OCI-LY7 (cell line): ENCODE results near the gene VPS9D1. TPM values are rescaled to one million over a fixed set of nuclear protein-coding genes. Genes with fewer than 3 reads are reported as not detected.

ENCODE experiments used
- BruUV-seq: library from RNA; stranded (reverse); fragments of 400-500 nt; replicated peaks from 2 replicates; lab custom pipeline; 2021; lab: Mats Ljungman, UMichigan
- CTCF ChIA-PET: fragments of 300-600 bp; sonication (Branson Sonifier 250); formaldehyde crosslinking; loops from one replicate; lab custom pipeline; 2022; ENCODE audit warnings: antibody characterized with exemption; ENCODE audit not compliant: unreplicated experiment; lab: Charles Lee
- POLR2A ChIA-PET: fragments of 300-600 bp; sonication (Branson Sonifier 250); formaldehyde crosslinking; loops from one replicate; lab custom pipeline; 2022; ENCODE audit warnings: antibody characterized with exemption; lab: Charles Lee
- DNase-seq: peaks from one replicate; pipeline ENCODE4 v3.0.0-alpha.2; 2015; ENCODE audit warnings: low spot score
- H2AFZ ChIP-seq: fragments of 200-600 bp; sonication (generic), shearing (Covaris generic); 2 replicates; pipeline ENCODE4 v1.6.1; 2014; ENCODE audit warnings: mild to moderate bottlenecking, antibody characterized with exemption, low read length, moderate library complexity
- H3K27ac ChIP-seq: fragments of 200-600 bp; sonication (generic); 2 replicates; pipeline ENCODE4 v1.5.1; 2014; ENCODE audit warnings: mixed run types, low read depth, mild to moderate bottlenecking, moderate library complexity, low read length, inconsistent platforms; ENCODE audit not compliant: poor library complexity, severe bottlenecking
- H3K36me3 ChIP-seq: fragments of 200-600 bp; sonication (generic); 2 replicates; pipeline ENCODE4 v1.6.1; 2014; ENCODE audit warnings: mild to moderate bottlenecking, antibody characterized with exemption, low read length, moderate library complexity, mixed read lengths; ENCODE audit not compliant: insufficient read depth
- H3K4me1 ChIP-seq: fragments of 200-600 bp; sonication (generic); 2 replicates; pipeline ENCODE4 v1.5.1; 2014; ENCODE audit warnings: mild to moderate bottlenecking, low read length; ENCODE audit not compliant: insufficient read depth, poor library complexity, severe bottlenecking
- H3K4me2 ChIP-seq: fragments of 200-600 bp; sonication (generic); 2 replicates; pipeline ENCODE4 v1.6.1; 2014; ENCODE audit warnings: mild to moderate bottlenecking, low read length
- H3K4me3 ChIP-seq: fragments of 200-600 bp; sonication (generic); 2 replicates; pipeline ENCODE4 v1.5.1; 2014; ENCODE audit warnings: mild to moderate bottlenecking, low read depth, low read length; ENCODE audit not compliant: poor library complexity, severe bottlenecking
- H3K79me2 ChIP-seq: fragments of 200-600 bp; sonication (generic); 2 replicates; pipeline ENCODE4 v1.6.1; 2016; ENCODE audit warnings: low read depth, mild to moderate bottlenecking, low read length, moderate library complexity, mixed read lengths; ENCODE audit not compliant: insufficient read depth
- H3K9me2 ChIP-seq: fragments of 200-600 bp; sonication (generic); 2 replicates; pipeline ENCODE4 v1.6.1; 2016; ENCODE audit warnings: mild to moderate bottlenecking, low read length, mixed read lengths; ENCODE audit not compliant: insufficient read depth
- H3K9me3 ChIP-seq: fragments of 200-600 bp; sonication (generic); 2 replicates; pipeline ENCODE4 v1.6.1; 2014; ENCODE audit warnings: mild to moderate bottlenecking, mixed run types, low read length, mixed read lengths
- H4K20me1 ChIP-seq: fragments of 200-600 bp; sonication (generic); 2 replicates; pipeline ENCODE4 v1.6.1; 2014; ENCODE audit warnings: mild to moderate bottlenecking, antibody characterized with exemption, low read length, moderate library complexity, mixed read lengths; ENCODE audit not compliant: insufficient read depth
- CTCF ChIP-seq: fragments of 200-600 bp; sonication (generic); conservative IDR thresholded peaks from 2 replicates; pipeline ENCODE4 v1.5.1; 2014; ENCODE audit warnings: mild to moderate bottlenecking, antibody characterized with exemption, low read length, moderate library complexity, mixed read lengths
- EZH2phosphoT487 ChIP-seq: fragments of 200-600 bp; sonication (generic); IDR thresholded peaks from 2 replicates; pipeline ENCODE4 v1.6.1; 2018; ENCODE audit warnings: low read depth, borderline replicate concordance, mild to moderate bottlenecking, mixed run types, antibody characterized with exemption, low read length, moderate library complexity, mixed read lengths
- intact Hi-C: fragments of 100-400 bp; cut with micrococcal nuclease; formaldehyde crosslinking; loops from one replicate; pipeline ENCODE4 v1.10.0; 2022; ENCODE audit not compliant: unreplicated experiment
- total RNA-seq, 2 experiments: library from RNA; depleted of rRNA in 1 of 2; stranded (reverse); fragments of >200 nt in 1 of 2; shearing (Covaris generic) in 1 of 2; gene quantifications; 2 replicates each; pipeline ENCODE4 v1.2.3, GENCODE V29; 2014 to 2022

VPS9D1 gene
- total RNA-seq, 2 experiments from 2014 or later: 3.1 to 4.6 TPM

- POLR2A ChIA-PET: no interaction called here
These were observed 28.2 kb upstream of the VPS9D1 start for GRCh38 chr16:89748921-89749320.

GRCh38 chr16:89748076-89748475, 27.4 kb upstream of the VPS9D1 start:
- H3K79me2 ChIP-seq: peaks cover 3% of the 10 kb centered on the region; the same call in 1 of the 2 replicates
- BruUV-seq: no TSS peak
- no peak for TF ChIP-seq EZH2phosphoT487
- no peak for TF ChIP-seq CTCF
- H3K4me2 ChIP-seq: no peak overlapping the region
- CTCF ChIA-PET: no interaction called here
- H3K27ac ChIP-seq: no peak overlapping the region
- H4K20me1 ChIP-seq: no peaks in the 10 kb centered on the region
- no peaks in the 10 kb centered on the region for H3K4me1 ChIP-seq
- H3K9me3 ChIP-seq: no peaks in the 10 kb centered on the region
- H3K36me3 ChIP-seq: peaks cover 95% of the 10 kb centered on the region
- H3K4me3 ChIP-seq: no peak overlapping the region
- intact Hi-C loops: no loop called here
- POLR2A ChIA-PET: no interaction called here
- no peak overlapping the region for H2AFZ ChIP-seq
- no peak for DNase-seq
- H3K9me2 ChIP-seq: no peaks in the 10 kb centered on the region

More at GRCh38 chr16:89748921-89749320, 28.2 kb upstream of the VPS9D1 start:
- Histone ChIP-seq H3K4me3 (no peak overlapping the region), H3K4me1 (no peaks in the 10 kb centered on the region), H3K4me2 (no peak overlapping the region), H3K9me2 (no peaks in the 10 kb centered on the region), H2AFZ (no peak overlapping the region), H3K36me3 (peaks cover 95% of the 10 kb centered on the region), H3K9me3 (no peaks in the 10 kb centered on the region), H3K79me2 (peaks cover 3% of the 10 kb centered on the region; the same call in 1 of the 2 replicates), H4K20me1 (no peaks in the 10 kb centered on the region), H3K27ac (no peak overlapping the region)
- CTCF ChIA-PET: no interaction called here
- intact Hi-C loops: no loop called here
- DNase-seq: no peak
- TF ChIP-seq EZH2phosphoT487: no peak
- no peak for TF ChIP-seq CTCF
- no TSS peak for BruUV-seq

GRCh38 chr16:89746043-89746442, 25.3 kb upstream of the VPS9D1 start:
- no peak overlapping the region for H3K4me3 ChIP-seq
- ChIA-PET CTCF (no interaction called here), POLR2A (no interaction called here)
- H3K4me1 ChIP-seq: no peaks in the 10 kb centered on the region
- no peaks in the 10 kb centered on the region for H4K20me1 ChIP-seq
- no peak for TF ChIP-seq CTCF
- TF ChIP-seq EZH2phosphoT487: no peak
- BruUV-seq: no TSS peak
- no peak overlapping the region for H2AFZ ChIP-seq
- H3K9me2 ChIP-seq: no peaks in the 10 kb centered on the region
- no peaks in the 10 kb centered on the region for H3K79me2 ChIP-seq
- no peak for DNase-seq
- no peak overlapping the region for H3K4me2 ChIP-seq
- peaks cover 96% of the 10 kb centered on the region for H3K36me3 ChIP-seq
- intact Hi-C loops: no loop called here
- no peaks in the 10 kb centered on the region for H3K9me3 ChIP-seq
- H3K27ac ChIP-seq: no peak overlapping the region
